Activated naive CD8-positive, alpha-beta T cell (primary cell): ENCODE results near the gene ALOXE3.

Experiments used
- H3K27ac Mint-ChIP-seq: one replicate; pipeline ENCODE4 v1.8.0; 2021; ENCODE audit warnings: mixed read lengths
- H3K27me3 Mint-ChIP-seq: one replicate; pipeline ENCODE4 v1.8.0; 2021; ENCODE audit warnings: mixed read lengths
- H3K36me3 Mint-ChIP-seq: one replicate; pipeline ENCODE4 v1.8.0; 2021; ENCODE audit warnings: mixed read lengths
- H3K4me1 Mint-ChIP-seq: one replicate; pipeline ENCODE4 v1.8.0; 2021; ENCODE audit warnings: low read depth, mixed read lengths
- H3K4me3 Mint-ChIP-seq: one replicate; pipeline ENCODE4 v1.8.0; 2021; ENCODE audit warnings: mild to moderate bottlenecking, mixed read lengths
- H3K9me3 Mint-ChIP-seq: one replicate; pipeline ENCODE4 v1.8.0; 2021; ENCODE audit warnings: low read depth, mixed read lengths

The ALOXE3 gene

GRCh38 chr17:8117980-8118768 is at the start of gene ALOXE3:
TSS of gene ALOXE3 (minus strand) at chr17:8118514. CDS start at chr17:8117990, 524 bp downstream.
- Mint-ChIP-seq H3K36me3 (no peaks in the 10 kb centered on the region), H3K27ac (peak within 1 kb of the TSS; percentile 94), H3K9me3 (no peaks in the 10 kb centered on the region), H3K27me3 (peaks cover 21% of the 10 kb centered on the region), H3K4me3 (peak within 1 kb of the TSS; percentile 89), H3K4me1 (peaks cover 39% of the 10 kb centered on the region)

- H3K9me3 Mint-ChIP-seq: no peaks in the 10 kb centered on the region
- peaks cover 33% of the 10 kb centered on the region for H3K4me1 Mint-ChIP-seq
- H3K27me3 Mint-ChIP-seq: no peaks in the 10 kb centered on the region
- H3K4me3 Mint-ChIP-seq: no peak overlapping the region
- H3K36me3 Mint-ChIP-seq: no peaks in the 10 kb centered on the region
- H3K27ac Mint-ChIP-seq: no peak overlapping the region
Observed at GRCh38 chr17:8167526-8167925, 49.2 kb upstream of the ALOXE3 start.

GRCh38 chr17:8166731-8167130 is 48.4 kb upstream of the ALOXE3 start:
- Mint-ChIP-seq H3K36me3 (no peaks in the 10 kb centered on the region), H3K9me3 (no peaks in the 10 kb centered on the region), H3K27ac (peak overlapping the region; percentile 55)

GRCh38 chr17:8164815-8165131 is 46.5 kb upstream of the ALOXE3 start:
- H3K27me3 Mint-ChIP-seq: no peaks in the 10 kb centered on the region
- peaks cover 50% of the 10 kb centered on the region for H3K4me1 Mint-ChIP-seq
- peak overlapping the region; percentile 95 for H3K27ac Mint-ChIP-seq
- peaks cover 2% of the 10 kb centered on the region for H3K36me3 Mint-ChIP-seq
- H3K4me3 Mint-ChIP-seq: peak overlapping the region; percentile 85
- no peaks in the 10 kb centered on the region for H3K9me3 Mint-ChIP-seq

More at GRCh38 chr17:8166731-8167130, 48.4 kb upstream of the ALOXE3 start:
- no peaks in the 10 kb centered on the region for H3K27me3 Mint-ChIP-seq
- H3K4me3 Mint-ChIP-seq: no peak overlapping the region
- peaks cover 32% of the 10 kb centered on the region for H3K4me1 Mint-ChIP-seq

GRCh38 chr17:8163978-8164814 is 45.9 kb upstream of the ALOXE3 start:
- H3K27me3 Mint-ChIP-seq: no peaks in the 10 kb centered on the region
- H3K4me1 Mint-ChIP-seq: peaks cover 55% of the 10 kb centered on the region
- peak overlapping the region; percentile 85 for H3K4me3 Mint-ChIP-seq
- no peaks in the 10 kb centered on the region for H3K9me3 Mint-ChIP-seq
- H3K27ac Mint-ChIP-seq: peak overlapping the region; percentile 95
- H3K36me3 Mint-ChIP-seq: peaks cover 2% of the 10 kb centered on the region

GRCh38 chr17:8162997-8163977 is 45.0 kb upstream of the ALOXE3 start:
- H3K4me1 Mint-ChIP-seq: peaks cover 59% of the 10 kb centered on the region
- H3K36me3 Mint-ChIP-seq: peaks cover 2% of the 10 kb centered on the region
- peak overlapping the region; percentile 85 for H3K4me3 Mint-ChIP-seq
- no peaks in the 10 kb centered on the region for H3K9me3 Mint-ChIP-seq
- no peaks in the 10 kb centered on the region for H3K27me3 Mint-ChIP-seq
- H3K27ac Mint-ChIP-seq: peak overlapping the region; percentile 95

GRCh38 chr17:8162233-8162996 is 44.1 kb upstream of the ALOXE3 start, which contains the start of gene VAMP2:
TSS of gene VAMP2 (minus strand) at chr17:8162948. CDS start at chr17:8162879, 69 bp downstream.
- peak within 1 kb of the TSS; percentile 95 for H3K27ac Mint-ChIP-seq
- no peaks in the 10 kb centered on the region for H3K9me3 Mint-ChIP-seq
- H3K36me3 Mint-ChIP-seq: peaks cover 2% of the 10 kb centered on the region
- no peaks in the 10 kb centered on the region for H3K27me3 Mint-ChIP-seq
- H3K4me3 Mint-ChIP-seq: peak within 1 kb of the TSS; percentile 90
- peaks cover 61% of the 10 kb centered on the region for H3K4me1 Mint-ChIP-seq

- peak overlapping the region; percentile 94 for H3K27ac Mint-ChIP-seq
- no peaks in the 10 kb centered on the region for H3K9me3 Mint-ChIP-seq
- H3K27me3 Mint-ChIP-seq: no peaks in the 10 kb centered on the region
- peaks cover 2% of the 10 kb centered on the region for H3K36me3 Mint-ChIP-seq
- peaks cover 59% of the 10 kb centered on the region for H3K4me1 Mint-ChIP-seq
- H3K4me3 Mint-ChIP-seq: peak overlapping the region; percentile 90
Observed at GRCh38 chr17:8161289-8162232, 43.2 kb upstream of the ALOXE3 start.

GRCh38 chr17:8160741-8161221 is 42.5 kb upstream of the ALOXE3 start:
- peaks cover 2% of the 10 kb centered on the region for H3K36me3 Mint-ChIP-seq
- no peaks in the 10 kb centered on the region for H3K9me3 Mint-ChIP-seq
- peaks cover 58% of the 10 kb centered on the region for H3K4me1 Mint-ChIP-seq
- H3K27me3 Mint-ChIP-seq: no peaks in the 10 kb centered on the region
- peak overlapping the region; percentile 94 for H3K27ac Mint-ChIP-seq
- H3K4me3 Mint-ChIP-seq: peak overlapping the region; percentile 90

- H3K4me1 Mint-ChIP-seq: peaks cover 54% of the 10 kb centered on the region
- H3K27me3 Mint-ChIP-seq: no peaks in the 10 kb centered on the region
- H3K4me3 Mint-ChIP-seq: peak overlapping the region; percentile 90
- peaks cover 2% of the 10 kb centered on the region for H3K36me3 Mint-ChIP-seq
- H3K27ac Mint-ChIP-seq: peak overlapping the region; percentile 94
- H3K9me3 Mint-ChIP-seq: no peaks in the 10 kb centered on the region
Observed at GRCh38 chr17:8160224-8160577, 41.9 kb upstream of the ALOXE3 start.

- peaks cover 49% of the 10 kb centered on the region for H3K4me1 Mint-ChIP-seq
- no peaks in the 10 kb centered on the region for H3K27me3 Mint-ChIP-seq
- H3K27ac Mint-ChIP-seq: peak overlapping the region; percentile 80
- H3K9me3 Mint-ChIP-seq: no peaks in the 10 kb centered on the region
- H3K36me3 Mint-ChIP-seq: peaks cover 2% of the 10 kb centered on the region
- peak overlapping the region; percentile 60 for H3K4me3 Mint-ChIP-seq
Observed at GRCh38 chr17:8159459-8160223, 41.3 kb upstream of the ALOXE3 start.

- no peaks in the 10 kb centered on the region for H3K9me3 Mint-ChIP-seq
- peak overlapping the region; percentile 64 for H3K4me3 Mint-ChIP-seq
- H3K36me3 Mint-ChIP-seq: peaks cover 2% of the 10 kb centered on the region
- H3K27ac Mint-ChIP-seq: peak overlapping the region; percentile 80
- no peaks in the 10 kb centered on the region for H3K27me3 Mint-ChIP-seq
- peaks cover 44% of the 10 kb centered on the region for H3K4me1 Mint-ChIP-seq
Observed at GRCh38 chr17:8159032-8159400, 40.7 kb upstream of the ALOXE3 start.
